HEK293T (cell line): Measurements from ENCODE around the gene CMTM4.
"Not testable (repeated sequence)": the region's sequence is repeated elsewhere in the genome, so short reads cannot be mapped to it uniquely, and the experiment has no call there.

Source experiments
- CTCF ChIA-PET: fragments of 350-600 bp; formaldehyde crosslinking; extraction: SDS; loops from one replicate; lab custom pipeline; 2021; ENCODE audit warnings: antibody characterized with exemption, inconsistent platforms; lab: Yijun Ruan, JAX
- POLR2A ChIA-PET: fragments of 350-600 bp; formaldehyde crosslinking; extraction: SDS; loops from one replicate; lab custom pipeline; 2020; ENCODE audit warnings: antibody characterized with exemption, inconsistent platforms; lab: Yijun Ruan, JAX
- DNase-seq: peaks from one replicate; pipeline ENCODE4 v3.0.0; 2012; ENCODE audit warnings: mixed read lengths; ENCODE audit errors: extremely low spot score
- ARNT ChIP-seq: fragments of 450-650 bp; IDR thresholded peaks from 2 replicates; pipeline ENCODE4 v1.6.1; 2017; ENCODE audit warnings: mild to moderate bottlenecking
- BHLHE40 ChIP-seq: fragments of 450-650 bp; IDR thresholded peaks from 2 replicates; pipeline ENCODE4 v1.6.1; 2016; ENCODE audit warnings: mild to moderate bottlenecking, moderate library complexity, borderline replicate concordance
- CTBP1 ChIP-seq: fragments of 450-650 bp; IDR thresholded peaks from 2 replicates; pipeline ENCODE4 v1.6.1; 2016; ENCODE audit warnings: borderline replicate concordance
- ELF4 ChIP-seq: fragments of 450-650 bp; IDR thresholded peaks from 2 replicates; pipeline ENCODE4 v1.6.1; 2017; ENCODE audit warnings: antibody characterized with exemption
- FOXA1 ChIP-seq: fragments of 450-650 bp; IDR thresholded peaks from 2 replicates; pipeline ENCODE4 v1.6.1; 2016; ENCODE audit warnings: mild to moderate bottlenecking
- FOXK2 ChIP-seq: fragments of 450-650 bp; IDR thresholded peaks from 2 replicates; pipeline ENCODE4 v1.6.1; 2016; ENCODE audit warnings: mild to moderate bottlenecking
- FOXM1 ChIP-seq: fragments of 450-650 bp; IDR thresholded peaks from 2 replicates; pipeline ENCODE4 v1.6.1; 2017; ENCODE audit warnings: mild to moderate bottlenecking, borderline replicate concordance
- HDGF ChIP-seq: fragments of 450-650 bp; IDR thresholded peaks from 2 replicates; pipeline ENCODE4 v1.6.1; 2017; ENCODE audit warnings: antibody characterized with exemption, borderline replicate concordance
- L3MBTL2 ChIP-seq: fragments of 450-650 bp; conservative IDR thresholded peaks from 2 replicates; pipeline ENCODE4 v1.6.1; 2016; ENCODE audit warnings: mild to moderate bottlenecking
- LEF1 ChIP-seq: fragments of 450-650 bp; IDR thresholded peaks from 2 replicates; pipeline ENCODE4 v1.6.1; 2017; ENCODE audit warnings: mild to moderate bottlenecking, borderline replicate concordance
- NFRKB ChIP-seq: fragments of 450-650 bp; IDR thresholded peaks from 2 replicates; pipeline ENCODE4 v1.6.1; 2016; ENCODE audit warnings: mild to moderate bottlenecking, moderate library complexity
- SP1 ChIP-seq: fragments of 450-650 bp; IDR thresholded peaks from 2 replicates; pipeline ENCODE4 v1.6.1; 2017
- SUZ12 ChIP-seq: fragments of 450-650 bp; IDR thresholded peaks from 2 replicates; pipeline ENCODE4 v1.6.1; 2016; ENCODE audit warnings: mild to moderate bottlenecking
- TARDBP ChIP-seq: fragments of 450-650 bp; IDR thresholded peaks from 2 replicates; pipeline ENCODE4 v1.6.1; 2016
- ZNF384 ChIP-seq: fragments of 450-650 bp; IDR thresholded peaks from 2 replicates; pipeline ENCODE4 v1.6.1; 2016
- TF ChIP-seq, protein P1 (sequence below): fragments of 450-650 bp; IDR thresholded peaks from 2 replicates; pipeline ENCODE4 v1.6.1; 2016

The CMTM4 gene

GRCh38 chr16:66687906-66688625 is 8.5 kb downstream of the CMTM4 start:
- ChIA-PET POLR2A (no interaction called here), CTCF (no interaction called here)
- TF ChIP-seq NFRKB, result no peak
- TF ChIP-seq CTBP1, result no peak
- TF ChIP-seq ARNT, result no peak
- no peak for DNase-seq

DNA sequence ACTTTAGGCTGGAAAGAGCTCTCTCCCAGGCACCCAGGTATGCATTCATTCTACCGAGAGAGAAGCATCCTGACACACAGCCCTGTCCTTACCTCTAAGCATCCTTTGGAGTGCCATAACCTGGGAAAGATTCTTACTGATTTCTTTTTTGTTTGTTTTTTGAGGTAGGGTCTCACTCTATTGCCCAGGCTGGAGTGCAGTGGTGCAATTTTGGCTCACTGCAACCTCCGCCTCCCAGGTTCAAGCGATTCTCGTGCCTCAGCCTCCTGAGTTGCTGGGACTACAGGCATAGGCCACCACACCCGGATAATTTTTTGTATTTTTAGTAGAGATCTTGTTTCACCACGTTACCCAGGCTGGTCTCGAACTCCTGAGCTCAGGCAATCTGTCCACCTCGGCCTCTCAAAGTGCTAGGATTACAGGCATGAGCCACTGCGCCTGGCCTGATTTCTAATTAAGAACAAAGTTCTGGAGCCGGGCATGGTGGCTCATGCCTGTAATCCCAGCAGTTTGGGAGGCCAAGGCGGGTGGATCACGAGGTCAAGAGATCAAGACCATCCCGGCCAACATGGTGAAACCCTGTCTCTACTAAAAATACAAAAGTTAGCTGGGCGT is 10.9 kb downstream of the CMTM4 start:
- DNase-seq, CTCF ChIA-PET: not testable (repeated sequence)
- POLR2A ChIA-PET, result interaction anchor here (2.8 kb wide), 1 partner anchor 11 kb away, joined by 12 read pairs; the partner anchor contains the start of gene CMTM4

DNA sequence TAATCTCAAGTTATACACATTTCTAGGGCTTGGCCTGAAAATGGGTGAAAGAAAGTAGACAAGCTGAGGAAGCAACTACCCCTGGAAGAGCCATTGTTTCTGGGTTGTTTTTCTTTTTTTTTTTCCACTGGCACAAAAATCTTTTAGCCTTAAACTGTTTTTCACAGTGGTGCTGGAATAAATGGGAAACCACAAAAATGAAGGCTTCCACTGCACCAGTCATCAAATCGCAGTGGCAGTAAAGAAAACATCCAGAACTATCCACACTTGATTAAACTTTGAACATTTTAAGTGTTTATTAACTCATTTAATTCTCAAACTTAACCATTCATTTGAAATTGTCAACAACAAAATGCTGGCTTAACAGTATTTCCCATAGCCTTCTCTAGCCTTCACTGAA is 14.3 kb downstream of the CMTM4 start:
- POLR2A ChIA-PET, result no interaction called here
- no peak for DNase-seq
- no peak for TF ChIP-seq LEF1
- no peak for TF ChIP-seq CTBP1
- TF ChIP-seq FOXK2, result no peak
- no peak for TF ChIP-seq ZNF384
- no peak for TF ChIP-seq FOXA1
- TF ChIP-seq SUZ12, result no peak
- TF ChIP-seq FOXM1, result no peak
- no peak for TF ChIP-seq HDGF
- TF ChIP-seq, protein P1, sequence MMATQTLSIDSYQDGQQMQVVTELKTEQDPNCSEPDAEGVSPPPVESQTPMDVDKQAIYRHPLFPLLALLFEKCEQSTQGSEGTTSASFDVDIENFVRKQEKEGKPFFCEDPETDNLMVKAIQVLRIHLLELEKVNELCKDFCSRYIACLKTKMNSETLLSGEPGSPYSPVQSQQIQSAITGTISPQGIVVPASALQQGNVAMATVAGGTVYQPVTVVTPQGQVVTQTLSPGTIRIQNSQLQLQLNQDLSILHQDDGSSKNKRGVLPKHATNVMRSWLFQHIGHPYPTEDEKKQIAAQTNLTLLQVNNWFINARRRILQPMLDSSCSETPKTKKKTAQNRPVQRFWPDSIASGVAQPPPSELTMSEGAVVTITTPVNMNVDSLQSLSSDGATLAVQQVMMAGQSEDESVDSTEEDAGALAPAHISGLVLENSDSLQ, result no peak
- TF ChIP-seq TARDBP, result no peak
- no peak for TF ChIP-seq ELF4
- TF ChIP-seq ARNT, result no peak
- no peak for TF ChIP-seq NFRKB
- no peak for TF ChIP-seq BHLHE40
- CTCF ChIA-PET, result interaction anchor here (0.7 kb wide), 1 partner anchor 356 kb away, joined by 4 read pairs; no protein-coding TSS in a partner anchor

DNA sequence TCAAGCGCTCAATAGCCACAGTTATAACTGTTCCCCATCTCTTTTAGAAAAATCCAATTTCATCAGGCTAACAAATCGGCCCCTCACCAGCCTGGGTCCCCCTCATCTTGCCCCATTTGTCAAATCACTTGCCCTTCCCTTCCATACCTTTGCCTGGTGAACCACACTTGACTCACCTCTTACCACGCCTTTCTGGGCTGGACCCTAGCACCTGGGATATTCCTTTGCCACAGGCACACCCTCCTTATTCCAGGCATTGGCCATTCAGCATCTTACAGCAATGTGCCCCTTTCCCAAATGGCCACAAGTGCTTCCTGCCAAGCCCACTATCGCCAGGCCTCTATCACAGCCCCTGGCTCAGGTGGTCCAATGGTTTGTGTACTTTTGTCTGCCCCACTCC is 14.9 kb downstream of the CMTM4 start:
- DNase-seq, result no peak
- no peak for TF ChIP-seq NFRKB
- no peak for TF ChIP-seq BHLHE40
- TF ChIP-seq L3MBTL2, result no peak
- no peak for TF ChIP-seq CTBP1
- no peak for TF ChIP-seq SP1
- no peak for TF ChIP-seq FOXA1
- TF ChIP-seq FOXM1, result no peak
- no peak for TF ChIP-seq ZNF384
- no peak for TF ChIP-seq TARDBP
- ChIA-PET CTCF (interaction anchor here (0.7 kb wide), 1 partner anchor 356 kb away, joined by 4 read pairs; no protein-coding TSS in a partner anchor), POLR2A (no interaction called here)

DNA sequence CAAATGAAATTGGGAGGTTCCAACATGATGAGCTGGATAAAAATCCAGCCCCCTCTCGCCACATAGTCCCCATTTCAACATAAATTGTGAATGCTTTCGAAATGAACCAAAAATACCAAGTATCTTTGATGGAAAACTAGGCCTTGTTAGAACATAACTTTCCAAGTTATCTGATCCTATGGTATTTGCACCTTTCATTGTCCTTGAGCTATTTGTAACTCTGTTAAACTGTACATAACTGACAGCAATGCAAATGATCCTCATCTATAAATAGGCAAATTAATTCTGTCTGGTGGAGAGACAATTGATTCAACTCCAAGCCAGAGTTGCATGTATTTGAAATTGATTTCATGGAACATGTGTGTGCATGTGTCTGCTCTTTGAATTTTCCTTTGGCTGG is 18.2 kb downstream of the CMTM4 start:
- no peak for DNase-seq
- ChIA-PET CTCF (no interaction called here), POLR2A (no interaction called here)
- TF ChIP-seq TARDBP (no peak), ZNF384 (no peak), NFRKB (no peak), ELF4 (no peak), HDGF (no peak)

DNA sequence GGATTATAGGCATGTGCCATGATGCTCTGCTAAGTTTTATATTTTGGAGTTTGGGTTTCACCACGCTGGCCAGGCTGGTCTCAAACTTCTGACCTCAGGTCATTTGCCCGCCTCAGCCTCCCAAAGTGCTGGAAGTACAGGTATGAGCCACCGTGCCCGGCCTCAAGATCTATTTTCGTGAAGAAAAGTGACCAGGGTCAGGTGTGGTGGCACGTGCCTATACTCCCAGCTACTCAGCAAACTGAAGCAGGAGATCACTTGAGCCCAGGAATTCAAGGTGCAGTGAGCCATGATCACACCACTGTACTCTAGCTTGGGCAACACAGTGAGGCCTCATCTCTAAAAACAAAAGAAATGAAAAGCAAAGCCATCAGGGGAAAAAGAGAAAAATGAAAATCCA is 18.7 kb downstream of the CMTM4 start:
- TF ChIP-seq FOXK2 (no peak), LEF1 (no peak), FOXA1 (no peak), BHLHE40 (no peak), SP1 (no peak), ELF4 (no peak), CTBP1 (no peak), SUZ12 (no peak), TARDBP (no peak), FOXM1 (no peak), NFRKB (no peak), ARNT (no peak), ZNF384 (no peak), HDGF (no peak), L3MBTL2 (no peak)
- TF ChIP-seq, protein P1, result no peak
- ChIA-PET POLR2A (no interaction called here), CTCF (interaction anchor here (0.9 kb wide), 1 partner anchor 27 kb away, joined by 3 read pairs; no protein-coding TSS in a partner anchor)
- no peak for DNase-seq

- no peak for DNase-seq
- TF ChIP-seq HDGF (no peak), FOXA1 (no peak), FOXK2 (no peak), ELF4 (no peak), CTBP1 (no peak), SUZ12 (no peak), LEF1 (no peak), NFRKB (no peak), L3MBTL2 (no peak), BHLHE40 (no peak)
- ChIA-PET POLR2A (no interaction called here), CTCF (interaction anchor here (0.9 kb wide), 1 partner anchor 26 kb away, joined by 3 read pairs; no protein-coding TSS in a partner anchor)
Observed at GRCh38 chr16:66677179-66677578, 19.4 kb downstream of the CMTM4 start.
